ENCODE measurements around the gene RAD51B. TPM values are rescaled to one million over a fixed set of nuclear protein-coding genes. Genes with fewer than 3 reads are reported as not detected.

The RAD51B gene
- total and polyA plus RNA-seq, 2 experiments from 2014 or later, result 11.7 to 17.8 TPM

DNA sequence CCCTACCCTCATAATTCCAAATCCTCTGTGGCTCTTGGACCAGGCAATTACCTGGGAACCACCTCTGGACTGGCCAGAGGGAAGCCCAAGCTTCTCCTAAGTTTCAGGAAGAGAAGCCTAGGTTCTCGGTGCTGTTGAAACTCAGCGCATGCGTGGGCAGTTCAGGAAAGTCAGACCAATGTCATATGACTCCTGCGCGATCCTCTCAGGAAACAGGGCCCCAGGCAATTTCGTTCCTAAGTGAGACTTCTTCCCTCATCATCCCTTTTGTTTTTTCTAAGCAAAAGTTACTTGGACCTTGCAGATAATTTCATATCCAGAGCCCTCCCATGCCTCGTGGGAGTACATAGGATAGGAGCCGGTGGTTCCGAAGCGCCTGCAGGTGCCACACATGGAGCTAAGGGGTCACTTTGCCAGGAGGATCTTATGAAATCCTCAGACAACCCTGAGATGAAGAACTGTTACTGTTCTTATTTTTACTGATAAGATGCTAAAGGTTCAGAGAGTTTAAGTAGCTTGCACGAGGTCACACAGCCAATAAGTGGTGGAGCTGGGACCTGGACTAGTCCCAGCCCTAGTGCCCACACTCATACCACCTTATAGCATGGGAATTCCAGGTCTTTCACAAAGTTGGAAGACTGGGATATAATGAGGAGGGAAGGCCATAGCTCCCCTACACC lies 805.1 kb downstream of the RAD51B start:
- Histone ChIP-seq H3K36me3 (no peaks in the 10 kb centered on the region), H3K4me1 (ENCODE audit: low read depth) (peaks cover 46% of the 10 kb centered on the region), H3K27me3 (no peaks in the 10 kb centered on the region), H3K4me3 (no peak overlapping the region), H3K9me3 (ENCODE audit: low read depth) (no peaks in the 10 kb centered on the region), H3K27ac (no peak overlapping the region)
- DNase-seq (ENCODE audit: low read depth in 1 of 2, low spot score in 1 of 2), result no peak
- TF ChIP-seq, protein P1, sequence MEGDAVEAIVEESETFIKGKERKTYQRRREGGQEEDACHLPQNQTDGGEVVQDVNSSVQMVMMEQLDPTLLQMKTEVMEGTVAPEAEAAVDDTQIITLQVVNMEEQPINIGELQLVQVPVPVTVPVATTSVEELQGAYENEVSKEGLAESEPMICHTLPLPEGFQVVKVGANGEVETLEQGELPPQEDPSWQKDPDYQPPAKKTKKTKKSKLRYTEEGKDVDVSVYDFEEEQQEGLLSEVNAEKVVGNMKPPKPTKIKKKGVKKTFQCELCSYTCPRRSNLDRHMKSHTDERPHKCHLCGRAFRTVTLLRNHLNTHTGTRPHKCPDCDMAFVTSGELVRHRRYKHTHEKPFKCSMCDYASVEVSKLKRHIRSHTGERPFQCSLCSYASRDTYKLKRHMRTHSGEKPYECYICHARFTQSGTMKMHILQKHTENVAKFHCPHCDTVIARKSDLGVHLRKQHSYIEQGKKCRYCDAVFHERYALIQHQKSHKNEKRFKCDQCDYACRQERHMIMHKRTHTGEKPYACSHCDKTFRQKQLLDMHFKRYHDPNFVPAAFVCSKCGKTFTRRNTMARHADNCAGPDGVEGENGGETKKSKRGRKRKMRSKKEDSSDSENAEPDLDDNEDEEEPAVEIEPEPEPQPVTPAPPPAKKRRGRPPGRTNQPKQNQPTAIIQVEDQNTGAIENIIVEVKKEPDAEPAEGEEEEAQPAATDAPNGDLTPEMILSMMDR (IDR thresholded peaks at IDR 0.05; ENCODE audit: low read depth, low read length), result no peak

DNA sequence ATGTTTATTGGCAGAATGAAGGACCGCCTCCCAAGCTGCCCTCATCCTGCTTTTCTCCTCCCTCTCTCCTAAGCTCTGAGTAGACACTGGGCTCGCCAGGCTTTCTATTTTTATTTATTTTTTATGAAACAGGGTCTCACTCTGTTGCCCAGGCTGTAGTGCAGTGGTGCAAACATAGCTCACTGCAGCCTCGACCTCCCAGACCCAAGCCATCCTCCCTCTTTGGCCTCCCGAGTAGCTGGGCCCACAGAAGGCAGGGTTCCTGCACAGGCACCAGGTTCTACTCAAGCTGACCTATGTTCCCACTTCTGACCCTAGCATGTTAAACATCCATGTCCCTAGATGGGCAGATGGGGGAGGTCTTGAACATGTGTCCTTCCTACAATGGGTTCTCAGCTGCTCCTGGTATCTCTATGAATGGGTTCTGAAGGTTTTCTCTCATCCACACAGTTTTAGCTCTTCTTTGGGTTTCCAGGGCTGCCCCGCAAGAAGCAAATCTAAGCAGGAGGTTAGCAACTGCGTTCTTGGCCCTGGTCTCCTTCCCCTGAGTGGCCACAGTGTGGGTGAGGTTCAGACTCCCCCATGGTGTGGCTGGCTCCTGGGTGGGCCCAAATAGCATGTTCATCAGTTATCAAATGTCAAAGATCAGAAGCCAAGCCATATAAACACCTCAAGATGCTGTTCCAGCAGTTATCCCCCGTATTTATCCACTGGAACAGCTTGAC lies 805.9 kb downstream of the RAD51B start:
- Histone ChIP-seq H3K36me3 (no peaks in the 10 kb centered on the region), H3K4me3 (no peak overlapping the region), H3K27me3 (no peaks in the 10 kb centered on the region), H3K9me3 (ENCODE audit: low read depth) (no peaks in the 10 kb centered on the region), H3K4me1 (ENCODE audit: low read depth) (peaks cover 45% of the 10 kb centered on the region), H3K27ac (no peak overlapping the region)
- DNase-seq (ENCODE audit: low read depth in 1 of 2, low spot score in 1 of 2), result no peak
- TF ChIP-seq, protein P1 (IDR thresholded peaks at IDR 0.05; ENCODE audit: low read depth, low read length), result no peak

DNA sequence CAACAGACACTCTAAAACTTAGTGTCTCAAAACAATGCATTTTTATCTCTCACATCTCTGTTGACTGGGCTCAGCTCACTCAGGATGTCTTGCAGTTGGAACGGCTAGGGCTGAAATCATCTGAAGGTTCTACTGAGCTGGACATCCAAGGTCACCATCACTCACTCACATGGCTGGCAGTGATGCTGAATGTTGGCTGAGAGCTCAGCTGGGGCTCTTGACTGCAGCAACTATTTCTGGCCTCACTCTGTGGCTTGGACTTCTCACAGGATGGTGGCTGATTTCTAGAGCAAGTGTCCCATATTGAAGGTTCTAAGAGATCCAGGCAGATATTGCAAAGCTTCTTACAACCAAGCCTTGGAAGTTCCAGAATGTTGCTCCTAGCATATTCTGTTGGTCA lies 806.8 kb downstream of the RAD51B start:
- Histone ChIP-seq H3K9me3 (ENCODE audit: low read depth) (no peaks in the 10 kb centered on the region), H3K27me3 (no peaks in the 10 kb centered on the region), H3K4me1 (ENCODE audit: low read depth) (peaks cover 41% of the 10 kb centered on the region), H3K4me3 (no peak overlapping the region), H3K36me3 (no peaks in the 10 kb centered on the region), H3K27ac (no peak overlapping the region)
- TF ChIP-seq, protein P1 (IDR thresholded peaks at IDR 0.05; ENCODE audit: low read depth, low read length), result no peak
- no peak for DNase-seq (ENCODE audit: low read depth in 1 of 2, low spot score in 1 of 2)

DNA sequence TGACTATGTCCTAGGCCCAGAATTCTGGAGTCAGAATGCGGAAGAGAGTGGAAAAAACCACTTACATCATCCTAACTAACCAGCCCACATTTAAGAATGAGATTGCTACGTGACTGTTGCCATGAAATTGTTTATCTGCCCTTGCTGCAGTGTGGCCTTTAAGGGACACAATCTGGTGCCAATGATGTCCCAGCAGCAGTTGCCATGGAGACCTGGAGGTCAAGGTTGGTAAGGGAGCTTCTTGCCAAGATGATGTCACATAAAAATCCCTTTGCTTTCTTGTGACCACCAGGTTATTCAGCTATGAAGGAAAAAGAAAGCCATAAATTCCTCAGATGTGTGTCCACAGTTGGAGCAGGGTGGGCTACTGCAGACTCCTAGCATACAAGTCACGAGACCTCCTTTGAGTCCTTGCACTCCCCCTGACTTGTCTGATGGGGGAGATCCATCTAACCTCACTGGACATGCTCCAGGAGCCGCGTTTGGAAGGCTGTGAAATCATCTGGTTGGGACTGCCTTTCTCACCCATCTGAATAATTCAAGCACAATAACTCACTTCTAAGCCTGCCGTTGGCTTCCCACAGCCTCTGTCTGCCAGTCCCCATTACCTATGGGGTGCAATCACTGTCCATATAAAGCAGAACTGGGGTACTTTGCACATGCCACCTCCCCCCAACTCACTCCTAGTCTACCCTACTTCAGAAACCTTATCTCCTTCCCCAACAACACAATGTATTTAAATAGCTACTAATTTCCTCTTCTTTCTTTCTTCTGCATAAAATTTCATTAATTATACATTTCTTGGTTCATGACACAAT lies 807.7 kb downstream of the RAD51B start:
- Histone ChIP-seq H3K36me3 (no peaks in the 10 kb centered on the region), H3K9me3 (ENCODE audit: low read depth) (no peaks in the 10 kb centered on the region), H3K4me3 (no peak overlapping the region), H3K27ac (no peak overlapping the region), H3K27me3 (no peaks in the 10 kb centered on the region), H3K4me1 (ENCODE audit: low read depth) (peaks cover 41% of the 10 kb centered on the region)
- TF ChIP-seq, protein P1 (IDR thresholded peaks at IDR 0.05; ENCODE audit: low read depth, low read length), result no peak
- DNase-seq (ENCODE audit: low read depth in 1 of 2, low spot score in 1 of 2), result no peak

DNA sequence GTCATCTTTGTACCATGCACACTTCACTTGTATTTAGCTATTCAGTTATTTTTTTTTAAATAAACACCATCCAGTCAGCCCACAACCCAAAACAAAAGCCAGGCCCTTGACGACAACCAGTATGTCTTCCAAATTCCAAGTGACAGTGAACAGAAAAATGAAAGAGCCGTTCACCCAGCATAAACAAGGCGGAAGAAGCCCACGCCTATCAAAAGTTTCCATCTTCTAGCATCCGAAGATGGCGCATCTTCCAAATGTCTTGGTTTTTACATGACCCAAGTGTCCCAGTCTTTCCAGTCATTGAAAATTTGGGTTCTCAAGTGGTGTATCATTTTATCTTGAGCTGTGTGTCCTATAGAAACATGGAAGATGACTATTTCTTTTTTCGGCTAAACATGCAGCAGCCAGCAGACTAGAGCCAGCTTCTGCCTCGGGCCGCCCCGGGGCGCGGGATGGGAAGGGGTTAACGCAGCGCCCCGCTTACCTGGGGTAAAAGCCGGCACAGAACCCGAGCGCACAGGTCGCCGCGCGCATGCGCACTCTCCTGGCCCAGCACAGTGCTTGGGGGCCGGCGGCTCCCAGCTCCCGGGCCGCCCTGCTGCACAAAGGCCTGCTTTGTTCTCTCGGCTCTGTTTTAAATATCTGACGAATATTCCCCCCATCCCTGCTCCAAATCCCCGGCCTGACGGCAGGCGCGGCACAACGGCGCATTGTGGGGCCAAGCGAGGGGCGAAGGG lies 808.5 kb downstream of the RAD51B start:
- TF ChIP-seq, protein P1 (IDR thresholded peaks at IDR 0.05; ENCODE audit: low read depth, low read length), result no peak
- H3K36me3 ChIP-seq, result no peaks in the 10 kb centered on the region
- peak overlapping the region; percentile 12 for H3K27ac ChIP-seq
- H3K9me3 ChIP-seq (ENCODE audit: low read depth), result no peaks in the 10 kb centered on the region
- no peak overlapping the region for H3K4me3 ChIP-seq
- H3K4me1 ChIP-seq (ENCODE audit: low read depth), result peaks cover 40% of the 10 kb centered on the region
- H3K27me3 ChIP-seq, result no peaks in the 10 kb centered on the region
- peak in 1 of 2 donors; percentile 76 for DNase-seq (ENCODE audit: low read depth in 1 of 2, low spot score in 1 of 2)
